ENCODE results near the gene RASSF5.
A peak's percentile ranks its signal among the peaks of the same experiment; 100 is the strongest.
"Not testable (repeated sequence)": the region's sequence is repeated elsewhere in the genome, so short reads cannot be mapped to it uniquely, and the experiment has no call there.

The RASSF5 gene

GRCh38 chr1:206575165-206575893 lies 68.0 kb downstream of the RASSF5 start:
- DNase-seq, result peak; percentile 97 to 98

- no peak for DNase-seq
Measured at GRCh38 chr1:206575894-206576737, 68.8 kb downstream of the RASSF5 start.

GRCh38 chr1:206577626-206578025 lies 70.3 kb downstream of the RASSF5 start:
- no peak for DNase-seq

GRCh38 chr1:206578068-206578977 lies 71.0 kb downstream of the RASSF5 start:
- no peak for DNase-seq

- DNase-seq, result no peak
Measured at GRCh38 chr1:206578978-206579374, 71.6 kb downstream of the RASSF5 start.

- peak; percentile 96 for DNase-seq
Measured at GRCh38 chr1:206579747-206580437, 72.6 kb downstream of the RASSF5 start.

- DNase-seq, result no peak
Measured at GRCh38 chr1:206580438-206581113, 73.2 kb downstream of the RASSF5 start.

GRCh38 chr1:206581114-206581497 lies 73.8 kb downstream of the RASSF5 start:
- not testable (repeated sequence) for DNase-seq

GRCh38 chr1:206581571-206581981 lies 74.2 kb downstream of the RASSF5 start:
- peak; percentile 58 to 68 for DNase-seq

GRCh38 chr1:206582537-206582936 lies 75.2 kb downstream of the RASSF5 start:
- DNase-seq, result no peak

- peak in 1 of 2 experiments; percentile 52 for DNase-seq
Measured at GRCh38 chr1:206582971-206583706, 75.8 kb downstream of the RASSF5 start.

- DNase-seq, result peak; percentile 70 to 85
Measured at GRCh38 chr1:206583707-206584648, 76.6 kb downstream of the RASSF5 start.

GRCh38 chr1:206584683-206585082 lies 77.4 kb downstream of the RASSF5 start:
- DNase-seq, result no peak

GRCh38 chr1:206586501-206587445 lies 79.4 kb downstream of the RASSF5 start:
- DNase-seq, result no peak

GRCh38 chr1:206587904-206588303 lies 80.6 kb downstream of the RASSF5 start:
- no peak for DNase-seq

- DNase-seq, result no peak
Measured at GRCh38 chr1:206588492-206588891, 81.2 kb downstream of the RASSF5 start.

- DNase-seq, result no peak
Measured at GRCh38 chr1:206589206-206589605, 81.9 kb downstream of the RASSF5 start.

- no peak for DNase-seq
Measured at GRCh38 chr1:206590025-206590758, 82.9 kb downstream of the RASSF5 start.

Data from Kasumi-1 (cell line).